ENCODE data around the gene F2R.

The F2R gene

GRCh38 chr5:76693141-76693540 is 22.8 kb upstream of the F2R start:
- no peaks in the 10 kb centered on the region for H3K27me3 ChIP-seq
- H3K4me1 ChIP-seq = peaks cover 5 to 23% (median 14%) of the 10 kb centered on the region in 10 experiments; a peak in 17 of 20 replicates
- H4K20me1 ChIP-seq = peaks cover 0 to 41% (median 0%) of the 10 kb centered on the region in 11 experiments; a peak in 2 of 22 replicates
- H3K27ac ChIP-seq = no peak overlapping the region
- H3K4me2 ChIP-seq = no peak overlapping the region
- H3K4me3 ChIP-seq = no peak overlapping the region
- peaks cover 85 to 100% (median 97%) of the 10 kb centered on the region in 11 experiments for H3K36me3 ChIP-seq
- no peak overlapping the region for H3K9ac ChIP-seq
- no peak for TF ChIP-seq Cebpa-rat (IDR thresholded peaks at IDR 0.05)
- no peaks in the 10 kb centered on the region; a peak in 3 of 22 replicates for H3K9me3 ChIP-seq (replicated peaks in 1 of 11)

GRCh38 chr5:76694317-76694716 is 21.6 kb upstream of the F2R start:
- peaks cover 0 to 51% (median 0%) of the 10 kb centered on the region in 11 experiments; a peak in 2 of 22 replicates for H4K20me1 ChIP-seq
- TF ChIP-seq Cebpa-rat (IDR thresholded peaks at IDR 0.05) = no peak
- peaks cover 83 to 100% (median 97%) of the 10 kb centered on the region in 11 experiments for H3K36me3 ChIP-seq
- peaks cover 5 to 23% (median 14%) of the 10 kb centered on the region in 10 experiments; a peak in 17 of 20 replicates for H3K4me1 ChIP-seq
- no peaks in the 10 kb centered on the region for H3K27me3 ChIP-seq
- no peaks in the 10 kb centered on the region; a peak in 3 of 22 replicates for H3K9me3 ChIP-seq (replicated peaks in 1 of 11)
- no peak overlapping the region for H3K4me3 ChIP-seq
- H3K4me2 ChIP-seq = no peak overlapping the region
- H3K27ac ChIP-seq = no peak overlapping the region
- no peak overlapping the region for H3K9ac ChIP-seq

- TF ChIP-seq Cebpa-rat (IDR thresholded peaks at IDR 0.05) = no peak
- Histone ChIP-seq H3K36me3 (peaks cover 80 to 100% (median 94%) of the 10 kb centered on the region in 11 experiments), H4K20me1 (peaks cover 0 to 45% (median 0%) of the 10 kb centered on the region in 11 experiments; a peak in 2 of 22 replicates), H3K9me3 (replicated peaks in 1 of 11) (no peaks in the 10 kb centered on the region; a peak in 2 of 22 replicates), H3K4me3 (no peak overlapping the region), H3K9ac (no peak overlapping the region), H3K4me2 (peak overlapping the region in 4 of 11 experiments; percentile 25 to 63 (median 42); a peak in 5 of 22 replicates), H3K27me3 (no peaks in the 10 kb centered on the region), H3K27ac (0 out of 22 replicates have a peak overlapping the region, but pooled peaks of 1 of the 11 experiments have one; percentile 38), H3K4me1 (peaks cover 5 to 23% (median 14%) of the 10 kb centered on the region in 10 experiments; a peak in 17 of 20 replicates)
These were observed 20.6 kb upstream of the F2R start for GRCh38 chr5:76695346-76695745.

GRCh38 chr5:76696251-76696650 is 19.7 kb upstream of the F2R start:
- Histone ChIP-seq H3K27ac (peak overlapping the region in 6 of 11 experiments; percentile 15 to 47 (median 32); a peak in 8 of 22 replicates), H3K4me3 (no peak overlapping the region), H3K9me3 (replicated peaks in 1 of 11) (no peaks in the 10 kb centered on the region; a peak in 2 of 22 replicates), H3K4me1 (peaks cover 5 to 19% (median 14%) of the 10 kb centered on the region in 10 experiments; a peak in 17 of 20 replicates), H3K36me3 (peaks cover 84 to 100% (median 94%) of the 10 kb centered on the region in 11 experiments), H4K20me1 (peaks cover 0 to 41% (median 0%) of the 10 kb centered on the region in 11 experiments; a peak in 2 of 22 replicates), H3K4me2 (peak overlapping the region in 9 of 11 experiments; percentile 17 to 63 (median 38); a peak in 13 of 22 replicates), H3K9ac (no peak overlapping the region), H3K27me3 (no peaks in the 10 kb centered on the region)
- no peak for TF ChIP-seq Cebpa-rat (IDR thresholded peaks at IDR 0.05)

GRCh38 chr5:76697670-76698069 is 18.3 kb upstream of the F2R start:
- H3K4me1 ChIP-seq = peaks cover 5 to 16% (median 13%) of the 10 kb centered on the region in 10 experiments; a peak in 17 of 20 replicates
- TF ChIP-seq Cebpa-rat (IDR thresholded peaks at IDR 0.05) = no peak
- H3K4me2 ChIP-seq = no peak overlapping the region
- H3K27me3 ChIP-seq = no peaks in the 10 kb centered on the region
- no peak overlapping the region for H3K9ac ChIP-seq
- H3K27ac ChIP-seq = no peak overlapping the region
- H3K4me3 ChIP-seq = no peak overlapping the region
- H3K36me3 ChIP-seq = peaks cover 90 to 100% (median 96%) of the 10 kb centered on the region in 11 experiments
- H4K20me1 ChIP-seq = peaks cover 0 to 46% (median 0%) of the 10 kb centered on the region in 11 experiments; a peak in 2 of 22 replicates
- no peaks in the 10 kb centered on the region; a peak in 2 of 22 replicates for H3K9me3 ChIP-seq (replicated peaks in 1 of 11)

GRCh38 chr5:76700571-76700970 is 15.4 kb upstream of the F2R start:
- TF ChIP-seq Cebpa-rat (IDR thresholded peaks at IDR 0.05) = no peak
- H3K9ac ChIP-seq = no peak overlapping the region
- no peak overlapping the region for H3K27ac ChIP-seq
- peaks cover 70 to 95% (median 89%) of the 10 kb centered on the region in 11 experiments for H3K36me3 ChIP-seq
- no peak overlapping the region for H3K4me2 ChIP-seq
- H3K4me3 ChIP-seq = no peak overlapping the region
- H3K9me3 ChIP-seq (replicated peaks in 1 of 11) = no peaks in the 10 kb centered on the region; a peak in 2 of 22 replicates
- no peaks in the 10 kb centered on the region for H3K27me3 ChIP-seq
- peaks cover 5 to 24% (median 10%) of the 10 kb centered on the region in 10 experiments; a peak in 17 of 20 replicates for H3K4me1 ChIP-seq
- H4K20me1 ChIP-seq = peaks cover 0 to 56% (median 0%) of the 10 kb centered on the region in 11 experiments; a peak in 4 of 22 replicates

GRCh38 chr5:76701298-76701697 is 14.6 kb upstream of the F2R start:
- H3K27me3 ChIP-seq = no peaks in the 10 kb centered on the region

GRCh38 chr5:76703707-76704106 is 12.2 kb upstream of the F2R start:
- Histone ChIP-seq H3K27me3 (no peaks in the 10 kb centered on the region), H3K4me3 (no peak overlapping the region), H3K4me1 (peaks cover 0 to 21% (median 1%) of the 10 kb centered on the region in 10 experiments; a peak in 8 of 20 replicates), H3K9me3 (replicated peaks in 1 of 11) (no peaks in the 10 kb centered on the region), H3K27ac (no peak overlapping the region), H3K4me2 (no peak overlapping the region), H3K36me3 (peaks cover 65 to 94% (median 86%) of the 10 kb centered on the region in 11 experiments), H3K9ac (no peak overlapping the region), H4K20me1 (peaks cover 0 to 55% (median 0%) of the 10 kb centered on the region in 11 experiments; a peak in 4 of 22 replicates)
- TF ChIP-seq Cebpa-rat (IDR thresholded peaks at IDR 0.05) = no peak

More at GRCh38 chr5:76701298-76701697, 14.6 kb upstream of the F2R start:
- Histone ChIP-seq H3K4me1 (peaks cover under 1 to 24% (median 4%) of the 10 kb centered on the region in 10 experiments; a peak in 16 of 20 replicates), H3K4me3 (no peak overlapping the region), H3K4me2 (no peak overlapping the region), H3K9ac (no peak overlapping the region), H4K20me1 (peaks cover 0 to 56% (median 0%) of the 10 kb centered on the region in 11 experiments; a peak in 4 of 22 replicates), H3K9me3 (replicated peaks in 1 of 11) (no peaks in the 10 kb centered on the region; a peak in 2 of 22 replicates), H3K36me3 (peaks cover 67 to 94% (median 86%) of the 10 kb centered on the region in 11 experiments), H3K27ac (no peak overlapping the region)
- no peak for TF ChIP-seq Cebpa-rat (IDR thresholded peaks at IDR 0.05)

GRCh38 chr5:76704131-76704663 is 11.7 kb upstream of the F2R start:
- Histone ChIP-seq H3K9me3 (replicated peaks in 1 of 11) (no peaks in the 10 kb centered on the region), H3K4me1 (peaks cover 0 to 21% (median 1%) of the 10 kb centered on the region in 10 experiments; a peak in 8 of 20 replicates), H3K36me3 (peaks cover 65 to 94% (median 84%) of the 10 kb centered on the region in 11 experiments), H4K20me1 (peaks cover 0 to 55% (median 0%) of the 10 kb centered on the region in 11 experiments; a peak in 4 of 22 replicates), H3K27ac (no peak overlapping the region), H3K4me3 (no peak overlapping the region), H3K9ac (no peak overlapping the region), H3K4me2 (no peak overlapping the region), H3K27me3 (no peaks in the 10 kb centered on the region)
- TF ChIP-seq Cebpa-rat (IDR thresholded peaks at IDR 0.05) = no peak

Measured in BLaER1 treated with 17β-estradiol and CSF1 and Interleukin-3, amounts not matched to agents 10 nM and 100 nM (cell line).